HG03108 (cell line): ENCODE results near the gene AFG3L2.

Source experiments
- ATAC-seq: cut with Tn5 transposase; IDR thresholded peaks from one replicate; pipeline ENCODE4 v1.9.1; 2021; ENCODE audit warnings: moderate library complexity; ENCODE audit not compliant: unreplicated experiment

Gene AFG3L2

DNA sequence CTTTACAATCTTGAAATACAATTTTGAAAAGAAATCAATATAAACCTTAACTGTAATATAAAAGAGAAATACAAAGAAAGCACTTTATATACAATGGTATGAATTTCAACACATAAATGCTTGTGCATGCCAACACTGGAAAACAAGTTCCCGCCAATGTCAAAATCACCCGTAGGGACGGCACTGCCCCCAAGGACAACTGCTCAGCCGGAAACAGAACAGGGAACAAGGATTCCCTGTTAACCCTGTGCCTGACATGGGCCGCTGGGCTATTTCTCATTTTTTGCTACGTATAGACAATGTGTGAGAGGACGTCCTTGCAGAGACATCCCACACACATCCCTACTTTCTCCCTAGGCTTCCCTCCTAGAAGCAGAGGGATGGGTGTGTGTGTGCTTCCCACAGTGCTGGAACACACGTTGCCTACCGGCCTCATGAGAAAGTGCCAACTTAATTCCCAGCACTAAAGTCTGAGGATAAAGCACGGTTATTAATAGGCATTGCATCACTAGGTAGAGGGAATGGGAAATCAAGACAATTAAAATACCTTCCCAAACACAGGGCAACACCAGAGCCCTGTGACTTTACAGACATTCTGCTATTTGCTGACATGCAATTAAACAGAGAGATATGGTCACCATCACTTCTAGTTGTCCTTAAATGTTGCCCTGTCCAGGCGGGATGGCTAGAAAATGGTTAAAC is 14.4 kb downstream of the AFG3L2 start:
- ATAC-seq: no peak

DNA sequence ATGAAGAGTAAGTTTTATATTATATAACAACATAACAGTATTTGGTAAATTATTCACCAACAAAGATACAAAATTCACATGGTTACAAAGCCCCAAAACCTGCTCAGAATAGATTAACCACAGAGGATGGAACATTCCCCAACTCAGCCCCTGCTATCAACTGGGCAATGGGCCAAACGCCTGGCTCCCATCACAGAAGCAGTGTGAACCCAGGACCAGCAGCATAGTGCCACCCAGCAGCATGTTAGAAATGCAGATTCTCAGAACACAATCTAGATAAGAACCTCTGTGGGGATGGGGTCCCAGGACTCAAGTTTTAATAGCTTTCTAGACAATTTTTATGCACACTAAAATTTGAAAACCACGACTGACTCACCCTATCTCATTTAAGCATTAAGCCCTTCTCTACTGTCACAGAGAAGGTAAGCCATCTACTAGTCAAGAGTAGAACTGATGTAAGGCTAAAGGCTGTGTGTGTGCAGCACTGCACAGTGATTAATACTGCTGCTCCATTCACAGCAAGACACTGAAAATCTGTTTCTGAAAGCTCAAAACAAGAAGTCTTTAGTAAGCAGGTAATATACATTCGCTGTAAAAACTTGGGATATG is 15.2 kb downstream of the AFG3L2 start:
- ATAC-seq: no peak

DNA sequence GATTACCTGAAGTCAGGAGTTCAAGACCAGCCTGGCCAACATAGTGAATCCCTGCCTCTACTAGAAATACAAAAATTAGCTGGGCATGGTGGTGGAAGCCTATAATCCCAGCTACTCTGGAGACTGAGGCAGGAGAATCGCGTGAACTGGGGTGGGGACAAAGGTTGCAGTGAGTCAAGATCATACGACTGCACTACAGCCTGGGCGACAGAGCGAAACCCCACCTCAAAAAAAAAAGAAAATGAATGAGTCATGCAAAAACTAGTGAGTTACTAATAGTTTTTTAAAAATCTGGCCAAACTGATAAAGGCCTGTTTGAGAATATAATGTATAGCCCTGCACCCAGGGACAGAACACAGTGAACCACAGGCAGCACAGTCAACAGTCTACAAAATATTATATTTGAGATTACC is 17.5 kb downstream of the AFG3L2 start:
- ATAC-seq: no peak

DNA sequence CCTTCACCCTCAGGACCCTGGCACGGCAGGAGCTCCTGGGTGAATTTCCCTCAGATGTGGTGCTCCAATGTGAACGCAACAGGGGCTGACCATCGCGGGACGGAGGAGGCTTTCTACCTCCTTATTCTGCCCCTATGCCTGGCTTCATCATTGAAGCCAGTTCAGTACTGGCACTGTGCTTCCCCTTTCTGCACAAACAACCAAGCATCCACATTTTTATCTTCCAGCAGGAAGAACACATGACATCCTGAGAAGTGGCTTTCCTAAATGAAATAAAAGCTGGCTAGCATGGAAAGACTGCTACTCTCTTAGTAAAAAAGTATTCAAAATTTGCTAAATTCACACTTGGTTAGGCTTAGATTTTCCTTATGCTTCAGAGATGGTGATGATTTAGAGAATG is 24.8 kb downstream of the AFG3L2 start:
- ATAC-seq: no peak

DNA sequence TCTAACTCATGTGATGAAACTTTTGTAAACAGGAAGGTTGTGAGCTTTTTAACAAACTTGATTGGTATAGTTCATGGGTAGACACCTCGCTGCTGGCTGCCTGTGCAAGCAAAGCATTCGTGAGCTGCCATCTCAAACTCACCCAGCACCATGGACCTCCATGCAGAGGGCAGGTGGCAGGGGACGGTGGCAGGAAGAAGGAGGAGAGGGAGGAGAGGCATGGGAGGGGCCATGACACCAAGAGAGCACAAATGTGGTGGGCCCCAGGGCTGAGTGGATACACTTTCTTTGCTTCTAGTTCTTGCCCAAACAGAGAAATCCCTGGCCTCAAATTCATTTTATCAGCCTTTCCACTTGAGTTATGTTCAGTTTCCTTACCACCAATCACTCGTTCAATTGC is 29.1 kb downstream of the AFG3L2 start:
- no peak for ATAC-seq

DNA sequence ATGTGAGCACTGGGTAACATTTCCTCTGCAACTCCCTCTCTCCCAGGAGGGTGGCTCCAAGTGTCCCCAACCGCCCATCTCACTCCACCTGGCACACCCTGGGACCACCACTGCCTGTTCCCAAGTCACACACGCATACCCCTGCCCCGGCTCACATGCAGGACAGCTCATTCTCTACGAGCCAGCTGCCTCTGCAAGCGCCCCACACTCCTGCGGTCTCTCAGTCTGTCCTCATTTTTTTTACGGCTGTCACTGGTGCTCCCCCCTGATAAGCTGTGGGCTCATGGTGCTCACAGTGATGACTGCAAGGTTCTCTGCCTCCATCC is 30.8 kb downstream of the AFG3L2 start:
- no peak for ATAC-seq

DNA sequence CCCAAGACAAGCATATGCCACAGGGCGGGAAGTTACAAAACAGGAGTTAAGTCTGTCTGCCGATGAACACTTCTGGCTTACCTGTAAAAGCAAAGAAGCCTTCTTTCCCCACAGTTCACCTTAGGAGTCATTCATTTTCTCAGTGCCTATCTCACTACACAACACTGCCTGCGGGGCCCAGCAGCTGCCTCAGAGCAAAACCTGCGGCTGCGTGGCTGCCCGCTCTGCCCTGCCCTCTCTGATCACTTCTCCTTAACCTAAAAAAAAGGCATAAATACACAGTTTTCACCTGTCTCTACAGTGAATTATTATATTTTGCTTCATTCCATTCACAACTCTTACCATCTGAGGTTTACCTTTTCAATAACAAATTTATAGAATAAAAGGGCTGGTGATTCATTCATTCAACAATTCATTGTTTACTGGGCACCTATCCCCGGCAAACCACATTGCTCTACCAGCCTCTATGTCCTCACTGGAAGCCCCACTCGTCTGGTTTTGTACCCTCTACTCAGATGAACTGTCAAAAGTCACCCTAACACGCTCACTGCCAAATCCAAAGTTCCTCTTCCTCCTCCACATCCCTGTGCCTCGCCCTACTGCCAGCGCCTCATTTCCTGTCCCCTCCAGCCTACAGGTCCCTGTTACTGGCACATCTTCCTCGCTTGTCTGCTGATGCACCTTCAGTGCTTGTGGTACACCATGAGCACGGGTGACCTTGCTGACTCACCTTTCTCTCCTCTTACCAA is 31.4 kb downstream of the AFG3L2 start:
- no peak for ATAC-seq

DNA sequence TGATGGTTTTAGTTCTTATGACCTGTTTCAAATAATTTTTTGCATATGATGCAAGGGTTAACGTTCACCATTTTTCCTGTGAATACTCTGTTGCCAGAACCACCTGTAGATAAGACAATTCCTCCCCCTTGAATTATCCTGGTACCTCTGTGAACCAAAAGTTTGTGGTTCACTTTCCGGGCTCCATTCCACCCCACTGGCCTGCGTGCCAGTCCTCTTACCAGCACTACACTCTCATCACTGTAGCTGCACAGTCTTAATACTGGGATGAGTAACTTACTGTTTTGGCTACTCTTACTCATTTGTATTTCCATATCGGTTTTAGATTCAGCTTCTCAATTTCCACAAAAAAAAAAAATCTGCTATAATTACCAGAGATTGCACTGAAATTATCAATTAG is 34.4 kb downstream of the AFG3L2 start:
- ATAC-seq: no peak

DNA sequence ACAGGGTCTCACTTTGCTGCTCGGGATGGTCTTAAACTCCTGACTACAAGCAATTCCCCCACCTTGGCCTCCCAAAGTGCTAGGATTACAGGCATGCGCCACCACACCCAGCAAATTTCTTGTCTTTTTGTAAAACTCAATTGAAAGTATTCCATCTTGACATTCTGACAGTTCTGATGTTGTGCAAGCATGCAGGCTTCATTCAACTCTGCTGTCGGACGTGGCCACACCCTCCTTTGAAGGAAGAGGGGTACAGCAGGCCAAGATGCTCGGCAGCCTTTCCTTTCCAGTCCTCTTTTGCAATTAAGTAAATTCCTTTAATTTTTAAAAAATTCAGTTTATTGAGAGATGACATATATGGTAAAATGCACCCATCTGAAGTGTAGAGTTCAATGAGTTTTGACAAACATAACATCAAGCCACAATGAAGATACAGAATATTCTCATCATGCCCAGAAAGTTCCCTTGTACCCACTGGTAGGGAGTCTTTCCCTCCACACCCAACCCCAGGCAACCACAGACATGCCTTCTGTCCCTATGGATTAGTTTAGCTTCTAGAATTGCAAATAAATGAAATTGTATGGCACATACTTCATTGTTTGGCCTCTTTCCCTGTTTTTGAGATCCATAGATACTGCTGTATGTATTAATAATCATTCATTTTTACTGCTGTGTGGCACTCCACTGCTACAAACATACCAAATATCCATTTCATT is 35.9 kb downstream of the AFG3L2 start:
- ATAC-seq: no peak

DNA sequence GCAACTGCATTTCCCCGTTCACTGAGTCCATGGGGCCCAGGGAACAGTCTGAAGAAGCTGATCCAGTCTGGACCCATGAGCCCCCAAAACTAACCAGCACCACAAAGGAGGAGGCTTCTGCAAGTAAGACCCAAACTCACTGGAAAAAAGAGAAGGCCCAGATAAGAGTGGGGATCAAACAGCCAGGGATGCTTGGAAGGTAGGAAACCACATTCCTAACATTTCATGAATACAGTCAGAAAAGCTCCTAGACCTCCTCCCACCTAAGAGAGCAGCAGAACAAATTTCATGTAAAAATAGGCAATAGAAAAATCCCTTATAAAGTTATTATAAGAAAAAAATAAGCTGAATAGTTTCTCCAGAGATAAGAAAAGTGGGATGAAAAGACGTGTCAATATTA is 38.6 kb downstream of the AFG3L2 start:
- ATAC-seq: no peak

DNA sequence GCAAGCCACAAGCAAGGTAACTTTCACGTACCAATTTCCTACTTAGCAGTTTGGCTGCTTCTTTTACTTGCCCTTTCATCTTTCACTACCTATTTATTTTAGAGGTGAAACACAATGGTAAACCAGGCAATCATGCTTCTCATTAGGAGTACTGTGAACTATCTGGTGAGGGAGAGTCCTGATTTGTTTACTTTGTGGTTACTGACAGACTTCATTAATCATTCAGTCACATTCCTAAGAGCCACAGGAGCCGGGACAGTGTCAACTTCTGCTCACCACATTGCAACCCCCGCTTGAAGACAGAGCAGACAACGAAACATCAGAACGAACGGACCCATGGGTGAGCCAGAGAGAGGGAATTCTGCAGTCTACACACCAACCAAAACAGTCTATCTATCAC is 40.1 kb downstream of the AFG3L2 start:
- ATAC-seq: no peak

DNA sequence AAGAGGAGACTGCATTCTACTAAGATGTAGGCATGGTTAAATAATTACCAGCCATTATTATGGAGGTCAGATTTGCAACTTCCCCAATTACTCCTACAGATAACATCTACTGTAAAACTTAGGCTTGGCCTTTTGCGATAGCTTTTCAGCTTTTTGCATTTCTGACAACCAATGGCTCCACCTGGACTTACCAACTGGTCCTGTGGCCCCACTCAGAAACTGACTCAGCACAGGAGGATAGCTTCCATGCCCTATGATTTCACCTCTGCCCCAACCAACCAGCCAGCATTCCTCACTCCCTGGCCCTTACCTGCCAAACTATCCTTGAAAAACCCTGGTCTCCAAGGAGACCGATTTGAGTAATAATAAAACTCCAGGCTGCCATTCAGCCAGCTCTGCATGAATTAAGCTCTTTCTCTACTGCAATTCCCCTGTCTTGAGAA is 40.8 kb downstream of the AFG3L2 start:
- ATAC-seq: no peak

DNA sequence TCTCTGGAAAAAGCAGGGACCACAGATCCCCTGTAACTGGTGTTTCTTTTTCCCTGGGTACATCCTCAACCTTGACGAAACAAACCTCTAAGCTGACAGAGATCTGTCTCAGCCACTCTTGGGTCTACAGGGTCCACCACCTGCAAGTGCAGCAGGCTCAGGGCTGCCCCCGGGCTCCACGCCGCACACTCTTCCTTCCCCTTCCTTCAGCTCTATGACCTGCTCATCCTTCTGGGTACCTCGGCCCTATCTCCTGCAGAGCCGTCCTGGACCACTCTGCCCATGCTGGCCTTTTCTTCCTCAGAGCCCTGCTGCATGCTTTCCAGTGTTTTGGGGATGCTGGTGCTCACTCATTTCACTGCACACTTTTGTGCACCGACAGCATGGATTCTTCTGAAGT is 41.5 kb downstream of the AFG3L2 start:
- no peak for ATAC-seq

DNA sequence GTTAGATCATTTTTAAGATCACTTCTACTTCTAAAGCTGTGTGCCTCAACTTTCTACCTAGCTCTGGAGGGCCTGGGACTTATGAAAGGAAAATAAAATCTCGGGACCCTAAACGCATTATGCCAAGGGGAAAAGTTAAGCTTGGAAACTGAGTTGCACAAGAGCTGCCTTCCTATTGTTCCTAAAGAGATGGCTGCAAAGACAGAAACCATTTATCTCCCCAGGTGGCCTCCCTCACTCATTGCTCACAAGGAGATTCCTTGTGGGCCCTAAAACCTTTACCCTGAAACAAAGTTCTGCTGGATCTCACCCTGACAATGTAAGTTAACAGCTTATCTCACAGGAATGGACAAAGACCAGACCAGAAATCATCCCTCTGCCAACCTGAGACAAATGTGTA is 42.2 kb downstream of the AFG3L2 start:
- no peak for ATAC-seq

DNA sequence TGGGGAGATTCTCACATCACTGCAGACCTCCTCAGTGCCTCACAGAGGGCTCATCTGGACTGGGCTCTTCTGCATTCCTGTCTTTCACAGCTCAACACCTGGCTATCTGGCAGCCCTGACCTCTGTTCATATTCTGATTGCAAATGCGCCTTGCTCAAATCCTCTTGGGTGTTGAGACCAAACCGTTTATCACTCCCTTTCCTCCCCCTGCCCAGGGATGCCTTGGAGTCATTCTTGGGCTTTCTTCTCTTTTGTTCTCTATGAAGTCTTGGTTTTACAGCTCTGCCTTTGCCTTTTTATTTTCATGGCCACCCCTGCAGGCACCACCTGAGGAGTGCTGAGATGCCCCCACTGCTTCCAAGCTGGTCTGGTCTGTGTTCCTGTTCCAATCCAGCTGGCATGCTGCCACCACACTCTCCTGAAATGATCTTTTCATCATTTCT is 42.6 kb downstream of the AFG3L2 start:
- ATAC-seq: no peak

DNA sequence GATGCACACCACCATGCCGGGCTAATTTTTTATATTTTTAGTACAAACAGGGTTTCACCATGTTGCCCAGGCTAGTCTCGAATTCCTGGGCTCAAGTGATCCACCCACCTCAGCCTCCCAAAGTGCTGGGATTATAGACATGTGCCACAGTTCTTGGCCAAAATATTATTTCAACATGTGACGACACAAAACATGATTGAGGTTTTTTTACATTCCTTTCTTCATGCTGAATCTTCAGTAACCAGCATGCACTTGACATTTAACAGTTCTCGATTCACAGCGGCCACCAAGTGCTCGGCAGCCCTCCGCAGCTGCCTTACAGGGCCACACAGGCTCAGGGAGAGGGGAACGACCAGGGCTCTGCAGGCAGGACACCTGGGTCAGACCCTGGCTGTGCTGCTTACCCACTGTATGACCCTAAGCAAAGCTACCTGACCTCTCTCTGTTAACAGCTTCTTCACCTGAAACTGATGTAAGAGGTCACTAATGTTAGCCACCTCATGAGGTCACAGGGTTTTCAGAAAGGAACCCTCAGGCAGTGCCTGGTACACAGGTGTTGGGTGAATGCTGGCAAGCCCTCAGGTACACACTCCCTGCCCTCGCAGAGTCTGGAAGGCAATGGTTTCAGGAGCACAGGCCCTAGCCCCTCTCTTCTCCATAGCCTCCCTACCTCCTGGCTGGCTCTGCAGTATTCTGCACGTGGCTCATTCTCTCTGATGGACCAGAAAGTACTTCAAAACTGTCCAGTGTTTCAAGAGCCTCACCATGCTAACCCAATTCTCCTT is 43.3 kb downstream of the AFG3L2 start:
- no peak for ATAC-seq

DNA sequence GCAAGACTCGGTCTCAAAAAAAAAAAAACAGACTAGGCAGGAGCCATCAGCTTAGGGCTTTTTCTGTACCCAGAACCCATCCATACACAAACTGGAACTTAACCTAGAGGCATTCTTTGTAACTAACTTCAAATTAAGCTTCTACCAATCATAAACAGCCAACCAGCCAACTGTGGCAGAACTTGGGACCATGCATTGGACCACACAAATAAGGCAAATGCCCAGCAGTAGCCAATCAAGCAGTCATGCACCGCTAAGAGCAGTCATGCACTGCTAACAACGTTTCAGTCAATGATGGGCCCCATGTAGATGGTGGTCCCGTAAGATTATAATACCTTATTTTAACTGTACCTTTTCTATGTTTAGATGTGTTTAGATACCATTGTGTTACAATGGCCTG is 46.3 kb downstream of the AFG3L2 start:
- ATAC-seq: no peak

DNA sequence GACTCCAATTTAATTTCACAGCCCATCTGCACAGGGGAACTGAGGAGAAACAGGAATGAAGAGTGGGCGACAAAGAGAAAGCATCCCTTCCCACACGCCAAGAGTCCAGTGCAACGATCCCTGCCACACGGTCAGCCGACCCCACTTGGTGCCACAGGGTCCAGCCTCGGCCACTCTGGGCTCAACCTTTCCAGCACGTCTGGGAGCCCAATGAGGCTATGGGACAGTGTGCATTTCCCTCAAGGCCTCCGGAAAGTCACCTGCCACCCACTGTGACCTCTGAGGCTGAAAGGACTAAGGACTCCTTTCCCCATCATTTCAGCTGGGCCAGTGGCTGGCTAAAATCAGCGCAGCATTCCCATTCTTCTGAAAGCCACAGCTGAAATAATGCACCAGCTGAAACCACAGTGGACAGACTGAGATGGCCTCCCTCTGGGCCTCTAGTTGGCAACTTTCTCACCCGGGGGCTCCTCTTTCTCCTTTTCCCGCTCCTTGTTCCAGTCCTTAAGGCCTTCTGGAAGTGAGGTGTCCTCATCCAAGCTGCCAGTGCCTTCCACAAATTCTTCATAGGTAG is 47.8 kb downstream of the AFG3L2 start:
- no peak for ATAC-seq

DNA sequence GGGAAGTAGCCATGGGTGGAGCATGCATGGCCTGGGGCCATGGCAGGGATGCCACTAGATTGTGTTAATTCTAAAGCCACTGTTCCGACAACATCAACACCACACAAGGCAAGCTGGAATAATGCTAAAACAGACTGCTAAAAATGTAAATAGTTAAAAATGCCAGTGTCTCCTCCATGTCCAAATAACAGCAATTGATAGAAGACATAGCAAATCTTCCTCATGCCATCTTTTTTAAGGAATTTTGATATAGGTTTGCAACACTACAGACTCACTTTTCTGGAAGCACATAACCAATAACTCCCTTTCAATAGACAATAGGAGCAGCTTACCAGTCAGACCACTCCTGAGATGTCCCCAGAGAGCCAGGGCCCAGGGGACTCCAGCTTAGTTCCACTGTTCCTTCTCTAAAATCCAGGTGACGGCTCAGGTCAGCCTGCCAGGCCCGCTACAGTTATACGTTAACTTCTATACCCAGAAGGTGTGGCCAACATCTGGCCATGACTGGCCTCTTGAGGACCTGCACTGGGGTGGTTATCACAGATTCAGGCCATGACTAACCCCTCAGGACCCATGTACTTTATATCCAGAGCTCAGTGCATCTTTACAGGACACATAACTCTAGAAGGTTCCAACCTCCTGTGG is 48.7 kb downstream of the AFG3L2 start:
- no peak for ATAC-seq
